GM23338 (cell line): ENCODE results near the gene NAT8L.

ENCODE experiments used
- EZH2 ChIP-seq: fragments of 200-600 bp; sonication (generic); IDR thresholded peaks from one replicate; pipeline ENCODE4 v1.8.0; 2017; ENCODE audit warnings: antibody characterized with exemption, mild to moderate bottlenecking, low read depth; ENCODE audit not compliant: unreplicated experiment
- EZH2phosphoT487 ChIP-seq: fragments of 200-600 bp; sonication (generic); IDR thresholded peaks from one replicate; pipeline ENCODE4 v1.8.1; 2018; ENCODE audit warnings: antibody characterized with exemption; ENCODE audit not compliant: unreplicated experiment
- TF ChIP-seq, protein P1 (sequence below), 2 experiments: fragments of 200-600 bp in 1 of 2; sonication (generic) in 1 of 2; conservative IDR thresholded peaks; 2 replicates each; pipeline versions ENCODE4 v1.5.1 to v1.6.1; 2016 to 2017; ENCODE audit warnings: antibody characterized with exemption in 2 of 2, low read depth in 2 of 2, mild to moderate bottlenecking in 2 of 2, moderate library complexity in 1 of 2
- TF ChIP-seq, protein P2 (sequence below): IDR thresholded peaks from one replicate; pipeline ENCODE4 v1.6.1; 2018; ENCODE audit warnings: antibody characterized with exemption; ENCODE audit not compliant: unreplicated experiment

DNA sequence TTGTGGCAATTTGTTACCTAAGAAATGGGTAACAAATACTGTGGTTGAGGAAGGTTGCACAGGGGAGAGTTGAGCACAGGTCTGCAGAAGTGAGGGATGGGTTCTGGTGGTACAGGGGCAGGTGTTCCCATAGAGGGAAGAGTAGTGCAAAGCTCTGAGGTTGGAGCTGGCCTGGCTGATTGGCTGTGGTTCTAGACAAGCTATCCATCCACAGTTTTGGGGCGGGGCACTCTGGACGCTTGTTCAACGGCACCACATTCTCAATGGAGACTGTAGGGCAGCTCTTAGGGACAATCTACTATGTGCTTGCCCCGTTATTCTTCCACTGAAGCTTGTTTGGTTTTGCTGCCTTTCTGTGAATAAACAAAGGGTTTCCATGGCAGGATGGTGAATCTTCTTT lies 35.4 kb downstream of the NAT8L start:
- TF ChIP-seq, protein P1, sequence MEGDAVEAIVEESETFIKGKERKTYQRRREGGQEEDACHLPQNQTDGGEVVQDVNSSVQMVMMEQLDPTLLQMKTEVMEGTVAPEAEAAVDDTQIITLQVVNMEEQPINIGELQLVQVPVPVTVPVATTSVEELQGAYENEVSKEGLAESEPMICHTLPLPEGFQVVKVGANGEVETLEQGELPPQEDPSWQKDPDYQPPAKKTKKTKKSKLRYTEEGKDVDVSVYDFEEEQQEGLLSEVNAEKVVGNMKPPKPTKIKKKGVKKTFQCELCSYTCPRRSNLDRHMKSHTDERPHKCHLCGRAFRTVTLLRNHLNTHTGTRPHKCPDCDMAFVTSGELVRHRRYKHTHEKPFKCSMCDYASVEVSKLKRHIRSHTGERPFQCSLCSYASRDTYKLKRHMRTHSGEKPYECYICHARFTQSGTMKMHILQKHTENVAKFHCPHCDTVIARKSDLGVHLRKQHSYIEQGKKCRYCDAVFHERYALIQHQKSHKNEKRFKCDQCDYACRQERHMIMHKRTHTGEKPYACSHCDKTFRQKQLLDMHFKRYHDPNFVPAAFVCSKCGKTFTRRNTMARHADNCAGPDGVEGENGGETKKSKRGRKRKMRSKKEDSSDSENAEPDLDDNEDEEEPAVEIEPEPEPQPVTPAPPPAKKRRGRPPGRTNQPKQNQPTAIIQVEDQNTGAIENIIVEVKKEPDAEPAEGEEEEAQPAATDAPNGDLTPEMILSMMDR (conservative IDR thresholded peaks at IDR 0.05; ENCODE audit: low read depth in 2 of 2) = no peak
- TF ChIP-seq EZH2phosphoT487 (no peak), EZH2 (no peak)
- TF ChIP-seq, protein P2, sequence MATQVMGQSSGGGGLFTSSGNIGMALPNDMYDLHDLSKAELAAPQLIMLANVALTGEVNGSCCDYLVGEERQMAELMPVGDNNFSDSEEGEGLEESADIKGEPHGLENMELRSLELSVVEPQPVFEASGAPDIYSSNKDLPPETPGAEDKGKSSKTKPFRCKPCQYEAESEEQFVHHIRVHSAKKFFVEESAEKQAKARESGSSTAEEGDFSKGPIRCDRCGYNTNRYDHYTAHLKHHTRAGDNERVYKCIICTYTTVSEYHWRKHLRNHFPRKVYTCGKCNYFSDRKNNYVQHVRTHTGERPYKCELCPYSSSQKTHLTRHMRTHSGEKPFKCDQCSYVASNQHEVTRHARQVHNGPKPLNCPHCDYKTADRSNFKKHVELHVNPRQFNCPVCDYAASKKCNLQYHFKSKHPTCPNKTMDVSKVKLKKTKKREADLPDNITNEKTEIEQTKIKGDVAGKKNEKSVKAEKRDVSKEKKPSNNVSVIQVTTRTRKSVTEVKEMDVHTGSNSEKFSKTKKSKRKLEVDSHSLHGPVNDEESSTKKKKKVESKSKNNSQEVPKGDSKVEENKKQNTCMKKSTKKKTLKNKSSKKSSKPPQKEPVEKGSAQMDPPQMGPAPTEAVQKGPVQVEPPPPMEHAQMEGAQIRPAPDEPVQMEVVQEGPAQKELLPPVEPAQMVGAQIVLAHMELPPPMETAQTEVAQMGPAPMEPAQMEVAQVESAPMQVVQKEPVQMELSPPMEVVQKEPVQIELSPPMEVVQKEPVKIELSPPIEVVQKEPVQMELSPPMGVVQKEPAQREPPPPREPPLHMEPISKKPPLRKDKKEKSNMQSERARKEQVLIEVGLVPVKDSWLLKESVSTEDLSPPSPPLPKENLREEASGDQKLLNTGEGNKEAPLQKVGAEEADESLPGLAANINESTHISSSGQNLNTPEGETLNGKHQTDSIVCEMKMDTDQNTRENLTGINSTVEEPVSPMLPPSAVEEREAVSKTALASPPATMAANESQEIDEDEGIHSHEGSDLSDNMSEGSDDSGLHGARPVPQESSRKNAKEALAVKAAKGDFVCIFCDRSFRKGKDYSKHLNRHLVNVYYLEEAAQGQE = no peak
